ENCODE results near the gene KIAA0930.

KIAA0930 gene

DNA sequence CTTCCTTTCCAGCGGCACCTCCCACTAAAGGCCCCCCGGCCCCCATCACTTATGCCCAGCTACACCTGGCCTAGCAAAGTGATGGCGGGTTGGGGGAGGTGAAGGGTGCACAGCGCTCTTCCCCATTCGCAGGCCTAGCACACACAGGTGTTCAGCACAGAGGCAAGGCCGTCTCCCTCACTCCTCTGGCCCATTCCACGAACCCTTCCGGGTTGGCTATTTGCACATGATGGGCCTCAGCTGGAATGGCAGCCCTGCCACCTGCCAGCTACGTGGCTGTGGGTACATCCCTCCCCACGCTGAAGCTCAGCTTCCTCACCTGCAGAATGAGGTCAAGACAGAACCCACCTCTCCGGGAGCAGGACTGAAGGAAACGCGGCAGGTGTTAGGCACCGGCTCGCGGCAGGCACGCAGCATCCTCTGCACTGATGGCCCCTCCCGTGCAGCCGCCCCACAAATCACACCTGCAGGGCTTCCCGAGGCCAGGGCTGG is 4.8 kb downstream of the KIAA0930 start:
- DNase-seq, result no peak

DNA sequence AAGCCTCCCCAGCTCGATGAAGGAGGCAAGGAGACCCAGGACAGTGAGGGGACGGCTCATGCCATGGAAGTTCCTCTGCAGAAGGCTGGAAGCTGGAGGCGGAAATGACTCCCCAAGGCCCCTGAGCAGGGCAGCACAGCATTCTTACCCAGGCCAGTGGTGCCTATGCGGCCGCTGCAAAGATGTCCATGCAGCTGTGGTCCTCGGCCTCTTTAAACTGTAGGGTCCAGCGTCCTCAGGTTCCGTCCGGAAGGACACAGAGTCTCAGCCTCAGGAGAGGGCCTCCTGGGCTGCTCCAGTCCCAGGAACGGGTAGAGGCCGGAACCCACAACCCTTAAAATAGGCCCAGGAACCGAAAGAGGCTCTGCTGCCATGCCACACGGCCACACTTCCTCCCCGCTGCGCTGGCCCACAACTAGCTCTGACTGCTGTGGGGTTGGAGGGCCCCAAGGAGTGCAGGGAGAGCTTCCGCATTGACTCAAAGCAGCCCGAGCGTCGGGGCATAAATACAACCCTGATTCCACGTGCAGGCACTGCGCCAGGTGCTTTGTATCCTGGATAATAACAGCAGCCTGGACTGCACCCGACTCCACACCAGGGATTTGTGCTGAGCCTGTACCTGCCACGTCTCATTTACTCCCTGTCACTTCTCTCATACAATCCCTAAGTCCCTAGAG is 5.5 kb downstream of the KIAA0930 start:
- no peak for DNase-seq

DNA sequence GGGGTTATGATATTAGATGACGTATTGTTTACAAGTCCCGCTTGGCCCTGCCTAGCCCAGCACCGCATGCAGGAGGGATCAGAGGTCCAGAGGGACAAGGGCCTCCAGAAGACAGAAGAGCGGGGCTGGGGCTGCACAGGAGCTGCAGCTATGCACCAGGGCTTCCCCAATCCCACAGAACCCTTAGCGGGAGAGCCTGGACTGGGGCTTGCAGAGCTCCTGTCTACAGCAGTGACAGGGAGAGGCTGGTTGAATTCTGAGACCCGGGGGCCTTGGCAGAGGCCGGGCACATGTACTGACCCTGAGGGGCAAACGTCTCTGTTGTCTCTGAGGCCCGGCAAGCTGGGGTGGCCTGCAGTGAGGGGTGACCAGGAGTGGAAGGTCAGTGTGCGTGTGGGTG is 6.9 kb downstream of the KIAA0930 start:
- DNase-seq, result no peak

DNA sequence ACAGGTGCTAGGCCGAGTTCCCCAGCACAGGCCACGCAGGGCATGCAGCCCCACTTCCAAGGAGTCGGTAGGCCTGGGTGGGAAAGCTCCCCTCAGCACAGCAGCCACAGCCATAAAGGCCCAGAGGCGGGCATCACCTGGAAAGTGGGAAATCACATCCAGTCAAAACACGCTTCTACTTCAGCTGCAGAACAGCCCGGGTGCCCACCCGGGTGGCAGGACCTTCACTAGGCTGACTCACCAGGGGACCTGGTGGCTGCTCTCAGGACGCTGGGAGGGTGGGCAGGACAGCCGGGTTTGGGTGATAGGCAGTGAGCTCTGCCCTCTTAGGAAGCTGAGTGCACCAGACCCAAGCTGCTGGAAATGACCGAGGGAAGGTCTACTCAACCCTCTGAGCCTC is 7.3 kb downstream of the KIAA0930 start:
- no peak for DNase-seq

DNA sequence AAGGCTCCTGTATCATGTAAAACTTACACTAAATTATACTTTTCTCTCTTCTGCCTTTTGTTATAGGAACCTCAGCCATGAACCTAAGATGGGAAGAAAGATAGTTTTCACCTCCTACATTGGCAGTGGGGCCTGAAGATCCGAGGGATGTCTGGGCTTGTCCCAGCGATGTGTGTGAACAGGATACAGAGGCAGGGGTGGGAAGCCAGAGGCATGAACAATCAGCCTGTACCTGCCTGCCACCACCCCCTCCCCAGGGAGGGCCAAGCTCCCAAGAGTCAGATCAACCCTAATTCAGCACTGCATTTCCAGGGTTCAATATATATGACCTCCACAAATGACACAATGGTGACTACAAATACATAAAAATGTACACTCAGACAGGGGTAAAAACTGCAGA is 9.4 kb downstream of the KIAA0930 start:
- no peak for DNase-seq

DNA sequence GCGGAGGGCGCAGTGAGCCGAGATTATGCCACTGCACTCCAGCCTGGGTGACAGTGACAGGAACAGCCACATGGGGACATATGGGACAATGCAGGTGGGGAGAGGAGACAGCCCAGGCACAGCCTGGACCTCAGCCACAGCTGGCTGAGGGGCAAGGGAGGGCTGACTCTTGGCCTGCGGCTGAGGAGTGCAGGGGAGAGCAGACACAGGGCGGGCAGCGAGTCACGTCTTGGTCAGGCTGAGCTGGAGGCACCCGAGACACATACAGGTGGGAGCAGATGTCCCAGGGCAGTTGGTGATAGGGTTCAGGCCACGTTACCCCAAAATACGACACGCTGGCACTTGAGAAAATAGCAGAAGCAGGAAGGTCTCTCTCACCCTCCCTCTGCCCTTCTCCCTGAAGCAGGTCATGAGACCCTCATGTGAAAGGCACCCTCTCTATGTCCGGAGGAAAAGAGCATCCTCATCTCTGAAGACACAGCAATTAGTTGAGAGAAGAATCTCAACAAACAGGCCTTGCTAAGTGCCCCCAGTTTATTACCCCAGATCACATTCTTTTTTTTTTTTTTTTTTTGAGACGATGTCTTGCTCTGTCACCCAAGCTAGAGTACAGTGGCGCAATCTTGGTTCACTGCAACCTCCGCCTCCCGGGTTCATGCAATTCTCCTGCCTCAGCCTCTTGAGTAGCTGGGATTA is 10.5 kb downstream of the KIAA0930 start:
- no peak for DNase-seq

DNA sequence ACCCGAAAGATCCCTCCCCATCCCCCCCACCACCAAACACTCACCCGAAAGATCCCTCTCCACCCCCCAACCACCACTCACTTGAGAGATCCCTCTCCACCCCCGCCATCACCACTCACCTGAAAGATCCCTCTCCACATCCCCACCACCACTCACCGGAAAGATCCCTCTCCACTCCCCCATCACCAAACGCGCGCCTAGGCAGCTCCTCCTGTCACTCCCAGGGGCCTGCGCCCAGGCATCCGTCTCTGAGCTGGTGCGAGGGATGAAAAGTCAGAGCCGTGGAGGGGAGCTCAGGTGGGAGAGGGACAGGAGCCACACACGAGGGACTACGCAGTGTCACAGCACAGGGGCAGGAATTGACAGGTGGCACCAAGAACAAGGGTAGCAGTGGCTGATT is 11.5 kb downstream of the KIAA0930 start:
- DNase-seq, result no peak

DNA sequence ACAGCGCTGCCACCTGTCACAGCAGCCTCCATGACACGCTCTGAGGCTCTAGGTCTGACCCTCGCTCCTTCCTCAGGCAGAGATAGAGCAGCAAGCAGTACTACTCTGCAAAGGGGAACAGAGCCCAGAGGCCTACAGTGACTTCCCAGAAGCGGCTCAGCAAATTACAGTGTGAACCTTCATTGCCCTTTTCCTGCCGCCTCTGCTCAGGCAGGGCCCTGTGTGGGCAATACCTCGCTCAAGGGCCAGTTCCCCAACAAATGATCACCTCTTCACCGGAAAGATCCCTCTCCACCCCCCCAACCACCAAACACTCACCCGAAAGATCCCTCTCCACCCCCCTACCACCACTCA is 12.3 kb downstream of the KIAA0930 start:
- DNase-seq, result no peak

DNA sequence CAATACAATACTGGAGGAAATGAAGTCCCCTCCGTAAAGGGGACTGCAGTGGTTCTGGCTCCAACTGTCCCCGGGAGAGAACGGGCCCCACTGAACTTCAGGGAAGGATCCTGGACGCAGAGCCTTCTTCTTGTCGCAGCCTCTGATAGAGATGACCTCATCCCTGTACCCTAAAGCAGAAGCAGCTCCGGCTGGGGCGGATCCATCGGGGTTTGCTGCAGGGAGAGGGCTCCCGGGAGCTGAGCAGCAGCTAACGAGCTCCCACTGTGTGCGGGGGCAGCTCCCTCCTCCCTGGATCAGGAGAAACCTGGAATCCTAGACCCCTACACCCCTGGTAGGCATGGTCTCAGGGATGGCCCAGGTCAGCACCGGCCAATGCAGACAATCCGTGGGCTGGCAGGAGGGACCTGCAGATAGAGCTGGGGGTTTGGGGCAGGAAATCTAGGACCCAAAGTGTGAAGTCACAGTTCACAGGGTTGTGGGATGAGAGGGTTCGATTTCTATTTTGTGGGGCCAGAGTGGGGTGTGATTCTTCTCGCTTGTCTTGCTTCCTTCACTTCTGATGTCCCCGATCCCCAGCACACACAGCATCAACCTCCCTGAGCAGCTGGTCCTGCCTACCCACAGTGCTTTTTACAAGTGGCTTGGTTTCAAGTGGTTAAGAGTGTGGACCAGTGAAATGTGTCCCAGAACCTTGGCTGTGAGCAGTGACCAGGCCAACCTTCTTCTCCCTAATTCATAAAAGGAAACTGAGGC is 12.9 kb downstream of the KIAA0930 start:
- DNase-seq, result no peak

DNA sequence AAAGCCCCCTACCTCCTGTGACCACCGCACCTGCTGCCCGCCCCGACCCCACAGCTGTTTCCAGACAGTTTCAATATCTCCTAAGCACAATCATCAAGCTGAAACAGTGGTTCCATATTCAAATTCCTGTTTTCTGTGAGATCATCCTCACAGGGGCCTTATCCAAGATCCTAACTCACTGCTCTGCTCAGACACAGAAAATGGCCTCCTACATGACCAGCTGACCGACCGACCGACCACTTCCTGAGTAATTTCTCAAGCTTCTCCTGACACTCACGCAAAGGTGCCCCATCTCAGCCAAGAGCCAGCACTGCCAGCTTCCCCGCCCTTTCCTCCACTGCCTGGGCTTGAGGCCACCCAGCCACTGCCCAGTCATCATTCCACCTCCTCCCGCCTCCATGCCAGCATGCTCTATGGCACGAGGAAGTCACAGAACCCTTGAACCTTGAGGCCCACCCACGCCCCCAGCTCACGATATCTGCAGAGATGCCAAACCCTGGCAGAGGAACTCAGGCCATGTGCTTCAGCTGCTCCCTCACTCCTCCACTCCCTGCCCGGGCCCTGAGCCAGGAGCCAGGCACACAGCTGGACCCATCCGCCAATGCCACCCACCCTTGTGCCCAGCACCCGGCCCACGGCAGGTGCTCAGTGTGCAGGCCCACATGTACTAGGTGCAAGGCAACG is 14.0 kb downstream of the KIAA0930 start:
- DNase-seq, result no peak

DNA sequence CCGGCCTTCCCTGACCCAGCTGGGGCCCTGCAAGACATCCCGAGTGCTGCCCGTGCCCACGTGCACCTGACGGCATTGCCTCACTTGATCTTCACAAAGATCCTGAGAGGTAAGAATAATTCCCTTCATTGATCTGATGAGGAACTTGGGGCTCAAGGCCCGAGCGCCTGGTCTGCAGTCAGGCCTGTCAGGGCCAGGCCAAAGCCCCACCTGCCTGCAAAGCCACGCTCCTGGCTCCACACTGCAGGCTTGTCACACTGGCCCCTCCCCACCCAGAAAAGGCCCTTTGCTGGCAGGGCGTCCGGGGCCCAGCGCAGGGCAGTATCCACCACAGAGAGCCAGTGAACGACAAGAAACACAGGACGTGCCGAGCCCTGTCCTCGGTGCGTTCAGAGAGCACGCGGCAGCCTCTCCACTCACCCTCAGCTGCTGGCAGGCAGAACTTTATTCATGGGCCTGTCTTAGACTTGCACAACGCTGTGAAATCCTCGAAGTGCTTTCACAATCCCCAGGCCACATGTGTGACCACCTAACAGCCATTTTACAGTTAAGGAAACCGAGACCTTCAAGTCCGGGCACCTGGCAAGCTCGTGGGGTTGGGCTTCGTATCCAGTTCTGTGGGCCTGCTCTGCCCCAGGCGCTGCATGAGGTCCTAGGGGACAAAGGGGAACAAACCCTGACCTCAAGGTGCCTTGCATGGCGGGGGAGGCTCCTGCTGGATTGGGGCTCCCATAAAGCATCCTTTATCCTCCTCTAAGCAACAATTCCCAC is 14.8 kb downstream of the KIAA0930 start:
- no peak for DNase-seq

DNA sequence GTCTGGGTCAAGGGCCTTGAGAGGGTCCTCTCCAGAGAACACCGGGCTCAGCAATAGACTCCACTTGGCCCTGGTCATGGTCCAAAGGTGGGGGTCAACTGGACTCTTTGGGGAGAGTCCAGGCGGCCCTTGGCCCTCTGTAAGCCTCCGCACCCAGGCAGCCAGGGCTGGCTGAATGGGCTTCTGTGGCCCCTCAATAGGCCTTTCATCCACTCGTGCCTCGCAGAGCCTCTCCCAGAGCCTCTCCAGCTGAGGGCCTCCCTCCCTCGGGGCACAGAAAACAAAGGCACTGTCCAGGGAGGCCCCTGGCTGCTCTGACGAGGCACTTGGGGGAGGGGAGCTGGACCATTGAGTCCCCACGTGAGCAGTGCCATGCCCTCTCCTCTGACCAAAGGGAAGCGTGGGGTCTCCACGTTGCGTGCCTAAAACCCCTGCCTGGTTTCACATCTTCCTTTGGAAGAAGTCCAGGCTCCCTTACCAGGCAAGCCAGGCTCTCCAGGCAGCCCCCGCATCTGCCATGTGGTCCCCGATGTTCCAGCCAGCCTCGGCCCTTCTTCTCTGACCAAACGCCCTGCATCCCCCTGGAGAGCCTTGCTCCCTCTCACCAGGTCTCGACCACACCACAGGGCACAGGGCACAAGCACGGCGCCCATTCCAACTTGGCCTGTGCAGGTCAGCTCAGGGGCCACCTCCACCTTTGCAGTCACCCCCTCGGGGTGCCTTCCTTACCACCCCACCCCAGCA is 15.5 kb downstream of the KIAA0930 start:
- no peak for DNase-seq

DNA sequence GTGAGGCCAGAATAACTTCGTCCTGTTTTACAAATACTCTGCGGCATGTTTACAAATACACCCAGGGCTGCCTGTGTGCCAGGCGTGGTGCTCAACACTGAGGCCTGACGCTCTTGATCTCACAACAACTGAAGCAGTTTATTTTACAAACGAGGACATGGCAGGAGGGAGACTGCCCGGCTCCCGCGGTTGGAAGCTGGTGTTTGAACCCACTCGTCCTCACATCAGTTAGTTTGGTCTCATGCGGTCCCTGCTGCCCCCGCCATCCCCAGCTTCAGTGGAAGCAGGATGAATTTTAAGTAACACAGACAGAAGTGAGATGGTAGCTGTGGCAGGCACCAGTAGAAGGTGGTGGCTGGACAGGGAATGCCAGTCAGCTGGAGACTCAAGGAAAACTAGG is 16.4 kb downstream of the KIAA0930 start:
- no peak for DNase-seq

DNA sequence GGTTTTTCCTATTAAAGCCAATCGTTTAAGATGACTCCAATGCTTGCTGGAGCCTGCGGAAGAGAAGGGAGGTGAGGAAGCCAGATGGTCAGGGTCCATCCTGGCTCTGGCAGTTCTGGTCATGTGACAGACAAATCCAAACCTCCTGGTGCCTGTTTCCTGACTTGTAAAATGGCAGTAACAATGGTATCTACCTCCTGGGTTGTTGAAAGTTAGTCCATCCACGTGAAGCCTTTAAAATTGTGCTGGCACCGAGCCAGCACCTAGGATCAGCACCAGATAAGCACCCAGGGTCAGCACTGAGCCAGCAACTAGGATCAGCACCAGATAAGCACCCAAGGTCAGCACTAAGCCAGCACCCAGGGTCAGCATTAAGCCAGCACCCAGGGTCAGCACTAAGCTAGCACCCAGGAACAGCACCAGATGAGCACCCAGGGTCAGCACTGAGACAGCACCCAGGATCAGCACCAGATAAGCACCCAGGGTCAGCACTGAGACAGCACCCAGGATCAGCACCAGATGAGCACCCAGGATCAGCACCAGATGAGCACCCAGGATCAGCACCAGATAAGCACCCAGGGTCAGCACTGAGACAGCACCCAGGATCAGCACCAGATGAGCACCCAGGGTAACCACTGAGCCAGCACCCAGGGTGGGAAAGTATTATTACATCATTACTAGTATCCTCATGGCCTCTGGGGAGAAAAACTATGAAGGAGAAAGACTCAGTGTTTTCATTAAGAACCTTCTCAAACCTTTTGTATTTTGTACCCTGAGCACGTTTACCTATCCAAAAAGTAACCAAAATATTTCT is 17.2 kb downstream of the KIAA0930 start:
- DNase-seq, result no peak

DNA sequence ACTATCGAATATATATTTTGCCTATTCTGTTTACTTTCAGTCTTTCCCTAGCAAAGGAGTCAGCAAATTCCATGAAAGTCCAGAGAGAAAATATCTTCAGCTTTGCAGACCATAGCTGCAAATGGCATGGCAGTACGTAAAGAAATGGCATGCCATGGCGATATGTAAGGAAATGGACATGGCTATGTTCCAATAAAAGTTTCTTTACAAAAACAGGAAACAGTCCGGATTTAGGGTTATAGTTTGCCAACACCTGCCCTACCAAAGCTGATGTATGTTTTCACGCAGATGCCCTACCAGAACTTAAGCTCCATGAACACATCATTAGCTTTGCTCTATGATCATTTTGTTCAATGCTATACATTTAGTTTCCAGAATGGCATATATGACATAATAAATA is 19.5 kb downstream of the KIAA0930 start:
- no peak for DNase-seq

DNA sequence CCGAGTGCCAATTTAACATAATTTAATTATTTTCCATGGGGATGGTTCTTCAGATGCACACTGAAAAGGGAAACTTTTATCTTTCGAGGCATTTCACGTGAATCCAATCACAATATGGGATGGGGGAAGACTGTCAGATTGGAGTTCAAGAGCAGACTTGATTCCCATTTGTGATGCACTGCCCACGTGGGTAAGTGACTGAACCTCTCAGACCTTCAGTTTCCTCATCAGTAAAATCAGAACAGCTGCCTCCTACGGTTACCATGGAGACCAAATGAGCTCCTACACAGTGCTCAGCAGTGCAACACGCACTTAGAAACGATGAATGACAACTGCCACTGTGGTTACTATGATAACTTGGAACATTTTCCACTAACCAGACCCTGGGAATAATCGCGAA is 21.7 kb downstream of the KIAA0930 start:
- DNase-seq, result peak; percentile 37 to 55

DNA sequence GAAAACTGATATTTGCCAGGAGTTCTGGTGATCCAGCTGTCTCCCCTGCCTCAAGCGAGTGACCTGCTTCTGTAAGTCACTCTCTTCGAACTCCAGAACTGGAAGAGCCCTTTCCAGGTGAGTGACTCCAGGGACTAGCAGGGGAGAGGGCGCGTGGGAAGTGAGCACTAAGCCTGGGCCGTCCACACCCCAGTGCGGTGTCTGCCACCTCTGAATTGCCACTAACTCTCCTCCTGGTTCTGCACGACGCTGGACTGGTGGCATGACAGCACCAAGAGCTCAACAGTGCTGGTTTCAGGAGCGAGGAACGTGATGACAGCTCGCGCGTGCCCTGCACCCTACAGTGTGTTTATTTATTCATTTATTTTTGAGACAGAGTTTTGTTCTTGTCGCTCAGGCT is 22.9 kb downstream of the KIAA0930 start:
- DNase-seq, result no peak

DNA sequence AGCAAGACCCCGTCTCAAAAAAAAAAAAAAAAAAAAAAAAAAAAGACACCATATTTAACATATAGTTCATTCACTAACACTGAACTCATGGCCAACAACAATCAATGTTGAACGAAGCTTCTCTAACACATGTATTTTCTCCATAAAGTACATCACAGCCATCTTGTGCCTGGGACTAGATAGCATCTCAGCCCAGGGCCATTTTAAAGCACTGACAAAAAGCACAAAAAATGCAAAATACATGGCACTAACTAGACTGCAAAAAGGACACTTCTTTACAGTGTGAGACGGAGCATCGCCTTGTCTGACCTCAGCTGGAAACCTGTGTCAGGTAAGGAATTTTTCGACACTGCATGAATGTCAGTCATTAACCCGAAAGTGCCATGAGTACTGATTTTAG is 23.3 kb downstream of the KIAA0930 start:
- no peak for DNase-seq

DNA sequence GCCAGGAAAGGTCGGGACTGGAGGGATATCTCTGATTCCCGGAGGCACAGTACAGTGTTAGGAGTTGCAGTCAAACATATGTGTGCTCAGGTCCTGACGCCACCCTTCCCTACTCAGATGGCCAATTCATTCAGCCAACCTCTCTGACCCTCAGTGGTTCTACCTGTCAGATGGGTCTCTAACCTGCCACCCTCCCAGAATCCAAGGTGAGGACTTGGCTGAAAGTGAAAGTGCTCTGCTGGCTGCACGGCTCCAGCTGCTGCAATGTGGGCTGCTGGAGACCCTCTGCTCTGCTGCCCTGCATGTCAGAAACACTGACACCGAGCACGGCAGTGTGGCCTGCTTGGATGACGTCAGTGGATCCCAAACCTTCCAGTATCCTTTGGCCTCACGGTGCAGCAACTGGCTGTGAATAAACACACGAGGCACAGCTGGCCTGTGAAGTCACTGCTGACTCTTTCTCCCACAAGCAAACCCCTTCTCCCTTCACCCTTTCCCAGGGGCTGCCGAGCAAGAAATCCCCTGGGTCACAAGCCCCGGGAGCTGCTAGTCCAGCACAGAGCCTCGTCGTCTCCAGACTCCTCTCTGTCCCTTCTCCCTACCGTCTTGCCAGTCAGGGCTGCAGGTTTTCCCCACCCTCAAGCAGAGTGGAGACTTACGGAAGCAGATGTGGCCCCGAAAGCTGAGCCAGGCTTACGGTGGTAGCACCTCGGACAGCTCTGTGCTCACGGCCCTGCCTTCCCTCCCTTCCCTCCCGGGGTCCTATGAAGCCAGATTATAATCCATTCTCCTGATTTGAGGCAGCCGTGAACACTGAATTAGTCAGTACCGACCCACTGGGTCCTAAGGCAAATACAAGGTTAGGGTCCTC is 24.3 kb downstream of the KIAA0930 start:
- no peak for DNase-seq
